HEK293 (cell line): Measurements from ENCODE around the gene GPR158.

Source experiments
- CTCF ChIA-PET: fragments of 350-600 bp; formaldehyde crosslinking; extraction: SDS; loops from one replicate; lab custom pipeline; 2021; ENCODE audit warnings: antibody characterized with exemption; lab: Yijun Ruan, JAX
- POLR2A ChIA-PET: fragments of 300-600 bp; formaldehyde crosslinking; extraction: SDS; loops from one replicate; lab custom pipeline; 2020; ENCODE audit warnings: antibody characterized with exemption, inconsistent platforms; lab: Yijun Ruan, JAX
- H3K27ac ChIP-seq: fragments of 200-500 bp; sonication (Bioruptor generic); 2 replicates; pipeline ENCODE4 v1.5.1; 2014; ENCODE audit warnings: low read depth, low read length, control low read depth, inconsistent platforms; ENCODE audit errors: extremely low read depth
- H3K36me3 ChIP-seq, 2 experiments: fragments of 200-500 bp in 1 of 2; sonication (Bioruptor generic) in 1 of 2; 1 replicate in 1 of 2; 2 replicates in 1 of 2; pipeline ENCODE4 v1.5.1; 2014 to 2017; ENCODE audit warnings: inconsistent platforms in 2 of 2, low read length in 2 of 2; ENCODE audit not compliant: control insufficient read depth in 2 of 2, insufficient read depth in 1 of 2
- H3K4me1 ChIP-seq: fragments of 200-500 bp; sonication (Bioruptor generic); 2 replicates; pipeline ENCODE4 v1.5.1; 2014; ENCODE audit warnings: mild to moderate bottlenecking, low read length, inconsistent platforms; ENCODE audit not compliant: control insufficient read depth, insufficient read depth
- H3K4me3 ChIP-seq: 2 replicates; pipeline ENCODE4 v1.5.1; 2011; ENCODE audit warnings: low read depth, mild to moderate bottlenecking, control low read depth, low read length, moderate library complexity
- H3K9me3 ChIP-seq: fragments of 200-500 bp; sonication (Bioruptor generic); 2 replicates; pipeline ENCODE4 v1.5.1; 2014; ENCODE audit warnings: low read depth, low read length, inconsistent platforms; ENCODE audit not compliant: control insufficient read depth, insufficient read depth
- BCL11A ChIP-seq: fragments of 450-650 bp; formaldehyde crosslinking; IDR thresholded peaks from 2 replicates; pipeline ENCODE4 v1.5.1; 2016; ENCODE audit warnings: low read depth, missing biosample characterization, missing genetic modification characterization
- EGR2 ChIP-seq: fragments of 450-650 bp; formaldehyde crosslinking; IDR thresholded peaks from 2 replicates; pipeline ENCODE4 v1.5.1; 2016; ENCODE audit warnings: low read depth, missing biosample characterization, missing genetic modification characterization
- KLF9 ChIP-seq: fragments of 450-650 bp; formaldehyde crosslinking; IDR thresholded peaks from 2 replicates; pipeline ENCODE4 v1.5.1; 2016; ENCODE audit warnings: missing biosample characterization, missing genetic modification characterization, low read depth
- OVOL3 ChIP-seq: fragments of 450-650 bp; formaldehyde crosslinking; IDR thresholded peaks from 2 replicates; pipeline ENCODE4 v1.5.1; 2016; ENCODE audit warnings: missing biosample characterization, missing genetic modification characterization
- REST ChIP-seq: fragments of 450-650 bp; formaldehyde crosslinking; IDR thresholded peaks from 2 replicates; pipeline ENCODE4 v1.5.1; 2016; ENCODE audit warnings: missing biosample characterization, missing genetic modification characterization
- SALL2 ChIP-seq: fragments of 450-650 bp; formaldehyde crosslinking; IDR thresholded peaks from 2 replicates; pipeline ENCODE4 v1.5.0; 2017; ENCODE audit warnings: missing biosample characterization, mild to moderate bottlenecking, missing genetic modification characterization, borderline replicate concordance
- SETDB1 ChIP-seq: IDR thresholded peaks from one replicate; pipeline ENCODE4 v1.6.1; 2017; ENCODE audit warnings: mild to moderate bottlenecking, low read length, moderate library complexity, mixed read lengths; ENCODE audit not compliant: insufficient read length
- TCF7L2 ChIP-seq: IDR thresholded peaks from 2 replicates; pipeline ENCODE4 v1.6.1; 2011; ENCODE audit warnings: low read depth, mild to moderate bottlenecking, inconsistent platforms, low read length, moderate library complexity, borderline replicate concordance
- YY2 ChIP-seq: fragments of 450-650 bp; formaldehyde crosslinking; IDR thresholded peaks from 2 replicates; pipeline ENCODE4 v1.5.1; 2016; ENCODE audit warnings: missing biosample characterization, missing genetic modification characterization
- ZBTB10 ChIP-seq: fragments of 450-650 bp; formaldehyde crosslinking; IDR thresholded peaks from 2 replicates; pipeline ENCODE4 v1.5.1; 2016; ENCODE audit warnings: missing biosample characterization, missing genetic modification characterization
- ZNF214 ChIP-seq: fragments of 450-650 bp; formaldehyde crosslinking; IDR thresholded peaks from 2 replicates; pipeline ENCODE4 v1.5.1; 2017; ENCODE audit warnings: missing biosample characterization, mild to moderate bottlenecking, missing genetic modification characterization, borderline replicate concordance
- ZNF37A ChIP-seq: fragments of 450-650 bp; IDR thresholded peaks from 2 replicates; pipeline ENCODE4 v1.5.1; 2018; ENCODE audit warnings: missing biosample characterization, missing genetic modification characterization
- ZNF48 ChIP-seq: fragments of 450-650 bp; formaldehyde crosslinking; IDR thresholded peaks from 2 replicates; pipeline ENCODE4 v1.5.1; 2016; ENCODE audit warnings: missing biosample characterization, missing genetic modification characterization
- ZNF514 ChIP-seq: fragments of 450-650 bp; formaldehyde crosslinking; IDR thresholded peaks from 2 replicates; pipeline ENCODE4 v1.5.1; 2016; ENCODE audit warnings: missing biosample characterization, missing genetic modification characterization
- ZNF530 ChIP-seq: fragments of 450-650 bp; formaldehyde crosslinking; IDR thresholded peaks from 2 replicates; pipeline ENCODE4 v1.5.1; 2016; ENCODE audit warnings: low read depth, missing biosample characterization, missing genetic modification characterization
- ZNF548 ChIP-seq: fragments of 450-650 bp; formaldehyde crosslinking; IDR thresholded peaks from 2 replicates; pipeline ENCODE4 v1.5.1; 2016; ENCODE audit warnings: missing biosample characterization, missing genetic modification characterization
- ZNF555 ChIP-seq: fragments of 450-650 bp; formaldehyde crosslinking; conservative IDR thresholded peaks from 2 replicates; pipeline ENCODE4 v1.5.1; 2017; ENCODE audit warnings: missing biosample characterization, mild to moderate bottlenecking, missing genetic modification characterization, inconsistent platforms
- ZNF560 ChIP-seq: fragments of 450-650 bp; formaldehyde crosslinking; IDR thresholded peaks from 2 replicates; pipeline ENCODE4 v1.5.1; 2017; ENCODE audit warnings: missing biosample characterization, missing genetic modification characterization, borderline replicate concordance
- ZNF585B ChIP-seq: fragments of 450-650 bp; formaldehyde crosslinking; IDR thresholded peaks from 2 replicates; pipeline ENCODE4 v1.5.1; 2016; ENCODE audit warnings: missing biosample characterization, missing genetic modification characterization
- ZNF624 ChIP-seq: fragments of 450-650 bp; formaldehyde crosslinking; IDR thresholded peaks from 2 replicates; pipeline ENCODE4 v1.5.1; 2017; ENCODE audit warnings: missing biosample characterization, missing genetic modification characterization
- ZNF626 ChIP-seq: fragments of 450-650 bp; sonication (Bioruptor Pico); formaldehyde crosslinking; IDR thresholded peaks from 2 replicates; pipeline ENCODE4 v1.5.1; 2018; ENCODE audit warnings: missing biosample characterization, missing genetic modification characterization, inconsistent platforms
- ZNF664 ChIP-seq: fragments of 450-650 bp; formaldehyde crosslinking; IDR thresholded peaks from 2 replicates; pipeline ENCODE4 v1.5.1; 2016; ENCODE audit warnings: missing biosample characterization, missing genetic modification characterization
- ZNF792 ChIP-seq: fragments of 450-650 bp; formaldehyde crosslinking; IDR thresholded peaks from 2 replicates; pipeline ENCODE4 v1.5.1; 2016; ENCODE audit warnings: missing biosample characterization, missing genetic modification characterization
- ZNF837 ChIP-seq: fragments of 450-650 bp; formaldehyde crosslinking; IDR thresholded peaks from 2 replicates; pipeline ENCODE4 v1.5.1; 2016; ENCODE audit warnings: missing biosample characterization, missing genetic modification characterization
- TF ChIP-seq, protein P1 (sequence below): fragments of 450-650 bp; formaldehyde crosslinking; IDR thresholded peaks from 2 replicates; pipeline ENCODE4 v1.5.1; 2016; ENCODE audit warnings: missing biosample characterization, missing genetic modification characterization
- TF ChIP-seq, protein P2 (sequence below): fragments of 450-650 bp; formaldehyde crosslinking; IDR thresholded peaks from 2 replicates; pipeline ENCODE4 v1.5.1; 2016; ENCODE audit warnings: missing biosample characterization, missing genetic modification characterization

GPR158 gene

DNA sequence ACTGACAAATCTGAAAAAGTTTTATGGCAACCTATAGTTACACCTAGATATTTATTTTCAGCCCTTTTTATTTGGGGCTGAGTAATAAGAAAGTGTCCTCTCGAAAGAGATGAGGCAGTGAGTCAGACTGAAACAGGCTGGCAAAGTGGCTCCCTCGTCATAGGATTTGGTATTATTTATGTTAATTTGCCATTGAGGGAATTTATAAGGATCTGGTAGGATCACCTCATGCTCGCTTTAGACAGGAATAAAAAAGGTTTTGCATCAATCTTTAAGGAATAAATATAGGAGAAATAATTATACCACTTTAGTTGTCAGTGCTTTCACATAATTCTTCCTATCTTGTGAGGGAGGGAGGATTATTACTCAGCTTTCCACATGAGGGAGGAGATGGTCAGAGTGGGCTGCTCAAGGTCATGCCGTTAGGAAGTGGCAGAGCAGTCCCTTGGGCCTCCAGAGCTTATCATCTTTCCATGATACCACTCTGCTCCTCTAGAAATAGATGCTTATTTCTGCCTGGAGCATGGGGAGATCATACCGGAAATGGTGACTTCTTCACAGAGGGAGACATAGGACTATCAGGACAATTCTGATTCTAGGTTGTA, 356.8 kb downstream of the GPR158 start (continued):
- TF ChIP-seq ZNF624 (no peak), OVOL3 (tag by site-specific recombination) (no peak), ZBTB10 (tag by site-specific recombination) (no peak), SALL2 (tag by site-specific recombination) (no peak), ZNF792 (tag by site-specific recombination) (no peak), ZNF214 (tag by site-specific recombination) (no peak), BCL11A (tag by site-specific recombination) (no peak), ZNF514 (no peak), EGR2 (tag by site-specific recombination) (no peak), ZNF555 (tag by site-specific recombination) (no peak)
- TF ChIP-seq, all 188 proteins: peak for 0

GRCh38 chr10:25532213-25532612, 357.4 kb downstream of the GPR158 start:
- POLR2A ChIA-PET, result no interaction called here
- Histone ChIP-seq H3K27ac (no peak overlapping the region), H3K9me3 (no peaks in the 10 kb centered on the region), H3K4me1 (no peaks in the 10 kb centered on the region), H3K4me3 (no peak overlapping the region), H3K36me3 (no peaks in the 10 kb centered on the region)
- CTCF ChIA-PET, result interaction anchor here (1.8 kb wide), 1 partner anchor 9 kb away, joined by 5 read pairs; no protein-coding TSS in a partner anchor
- no peak for TF ChIP-seq YY2 (tag by site-specific recombination)
- TF ChIP-seq ZNF514, result no peak
- TF ChIP-seq, protein P1, sequence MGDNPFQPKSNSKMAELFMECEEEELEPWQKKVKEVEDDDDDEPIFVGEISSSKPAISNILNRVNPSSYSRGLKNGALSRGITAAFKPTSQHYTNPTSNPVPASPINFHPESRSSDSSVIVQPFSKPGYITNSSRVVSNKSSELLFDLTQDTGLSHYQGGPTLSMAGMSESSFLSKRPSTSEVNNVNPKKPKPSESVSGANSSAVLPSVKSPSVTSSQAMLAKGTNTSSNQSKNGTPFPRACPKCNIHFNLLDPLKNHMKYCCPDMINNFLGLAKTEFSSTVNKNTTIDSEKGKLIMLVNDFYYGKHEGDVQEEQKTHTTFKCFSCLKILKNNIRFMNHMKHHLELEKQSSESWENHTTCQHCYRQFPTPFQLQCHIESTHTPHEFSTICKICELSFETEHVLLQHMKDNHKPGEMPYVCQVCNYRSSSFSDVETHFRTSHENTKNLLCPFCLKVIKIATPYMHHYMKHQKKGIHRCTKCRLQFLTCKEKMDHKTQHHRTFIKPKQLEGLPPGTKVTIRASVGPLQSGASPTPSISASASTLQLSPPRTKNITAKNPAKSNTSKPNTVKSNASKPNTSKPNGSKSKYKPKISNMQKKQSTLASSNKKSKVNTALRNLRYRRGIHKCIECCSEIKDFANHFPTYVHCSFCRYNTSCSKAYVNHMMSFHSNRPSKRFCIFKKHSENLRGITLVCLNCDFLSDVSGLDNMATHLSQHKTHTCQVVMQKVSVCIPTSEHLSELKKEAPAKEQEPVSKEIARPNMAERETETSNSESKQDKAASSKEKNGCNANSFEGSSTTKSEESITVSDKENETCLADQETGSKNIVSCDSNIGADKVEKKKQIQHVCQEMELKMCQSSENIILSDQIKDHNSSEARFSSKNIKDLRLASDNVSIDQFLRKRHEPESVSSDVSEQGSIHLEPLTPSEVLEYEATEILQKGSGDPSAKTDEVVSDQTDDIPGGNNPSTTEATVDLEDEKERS (tag by site-specific recombination), result no peak
- no peak for TF ChIP-seq REST
- no peak for TF ChIP-seq ZNF548 (tag by site-specific recombination)
- no peak for TF ChIP-seq EGR2 (tag by site-specific recombination)
- TF ChIP-seq ZNF555 (tag by site-specific recombination), result no peak
- TF ChIP-seq ZNF530 (tag by site-specific recombination), result no peak
- no peak for TF ChIP-seq ZNF37A (tag by site-specific recombination)
- no peak for TF ChIP-seq ZNF837 (tag by site-specific recombination)
- no peak for TF ChIP-seq TCF7L2
- TF ChIP-seq SETDB1, result no peak
- no peak for TF ChIP-seq ZNF664 (tag by site-specific recombination)
- TF ChIP-seq ZNF626 (tag by site-specific recombination), result no peak
- TF ChIP-seq ZNF560, result no peak
- TF ChIP-seq, protein P2, sequence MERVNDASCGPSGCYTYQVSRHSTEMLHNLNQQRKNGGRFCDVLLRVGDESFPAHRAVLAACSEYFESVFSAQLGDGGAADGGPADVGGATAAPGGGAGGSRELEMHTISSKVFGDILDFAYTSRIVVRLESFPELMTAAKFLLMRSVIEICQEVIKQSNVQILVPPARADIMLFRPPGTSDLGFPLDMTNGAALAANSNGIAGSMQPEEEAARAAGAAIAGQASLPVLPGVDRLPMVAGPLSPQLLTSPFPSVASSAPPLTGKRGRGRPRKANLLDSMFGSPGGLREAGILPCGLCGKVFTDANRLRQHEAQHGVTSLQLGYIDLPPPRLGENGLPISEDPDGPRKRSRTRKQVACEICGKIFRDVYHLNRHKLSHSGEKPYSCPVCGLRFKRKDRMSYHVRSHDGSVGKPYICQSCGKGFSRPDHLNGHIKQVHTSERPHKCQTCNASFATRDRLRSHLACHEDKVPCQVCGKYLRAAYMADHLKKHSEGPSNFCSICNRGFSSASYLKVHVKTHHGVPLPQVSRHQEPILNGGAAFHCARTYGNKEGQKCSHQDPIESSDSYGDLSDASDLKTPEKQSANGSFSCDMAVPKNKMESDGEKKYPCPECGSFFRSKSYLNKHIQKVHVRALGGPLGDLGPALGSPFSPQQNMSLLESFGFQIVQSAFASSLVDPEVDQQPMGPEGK, result no peak
- no peak for TF ChIP-seq ZNF585B (tag by site-specific recombination)
- TF ChIP-seq ZNF48, result no peak
- TF ChIP-seq KLF9 (tag by site-specific recombination), result no peak
